HEK293 (cell line): Measurements from ENCODE around the gene SYNPO2L.

Source experiments
- GLI2 ChIP-seq: fragments of 450-650 bp; formaldehyde crosslinking; IDR thresholded peaks from 2 replicates; pipeline ENCODE4; 2017; ENCODE audit warnings: missing biosample characterization, missing genetic modification characterization, low read depth, borderline replicate concordance
- GLIS2 ChIP-seq: fragments of 450-650 bp; formaldehyde crosslinking; IDR thresholded peaks from 2 replicates; pipeline ENCODE4 v1.5.1; 2016; ENCODE audit warnings: missing biosample characterization, missing genetic modification characterization
- PRDM1 ChIP-seq: fragments of 450-650 bp; formaldehyde crosslinking; IDR thresholded peaks from 2 replicates; pipeline ENCODE4; 2016; ENCODE audit warnings: missing biosample characterization, missing genetic modification characterization
- SALL2 ChIP-seq: fragments of 450-650 bp; formaldehyde crosslinking; IDR thresholded peaks from 2 replicates; pipeline ENCODE4 v1.5.0; 2017; ENCODE audit warnings: missing biosample characterization, mild to moderate bottlenecking, missing genetic modification characterization, borderline replicate concordance
- SETDB1 ChIP-seq: IDR thresholded peaks from one replicate; pipeline ENCODE4 v1.6.1; 2017; ENCODE audit warnings: mild to moderate bottlenecking, low read length, moderate library complexity, mixed read lengths; ENCODE audit not compliant: insufficient read length
- TRIM28 ChIP-seq: IDR thresholded peaks from 2 replicates; pipeline ENCODE4 v1.6.1; 2011; ENCODE audit warnings: low read length, control low read depth, borderline replicate concordance
- ZBTB7A ChIP-seq: fragments of 450-650 bp; formaldehyde crosslinking; IDR thresholded peaks from 2 replicates; pipeline ENCODE4 v1.5.1; 2016; ENCODE audit warnings: low read depth, missing biosample characterization, missing genetic modification characterization
- ZFP37 ChIP-seq: fragments of 450-650 bp; formaldehyde crosslinking; IDR thresholded peaks from 2 replicates; pipeline ENCODE4 v1.5.1; 2016; ENCODE audit warnings: missing biosample characterization, missing genetic modification characterization
- ZNF10 ChIP-seq: fragments of 450-650 bp; formaldehyde crosslinking; IDR thresholded peaks from 2 replicates; pipeline ENCODE4 v1.5.1; 2017; ENCODE audit warnings: missing biosample characterization, missing genetic modification characterization
- ZNF146 ChIP-seq: fragments of 450-650 bp; formaldehyde crosslinking; IDR thresholded peaks from 2 replicates; pipeline ENCODE4 v1.5.1; 2016; ENCODE audit warnings: missing biosample characterization, missing genetic modification characterization
- ZNF214 ChIP-seq: fragments of 450-650 bp; formaldehyde crosslinking; IDR thresholded peaks from 2 replicates; pipeline ENCODE4 v1.5.1; 2017; ENCODE audit warnings: missing biosample characterization, mild to moderate bottlenecking, missing genetic modification characterization, borderline replicate concordance
- ZNF239 ChIP-seq: fragments of 450-650 bp; formaldehyde crosslinking; IDR thresholded peaks from 2 replicates; pipeline ENCODE4 v1.5.1; 2016; ENCODE audit warnings: missing biosample characterization, missing genetic modification characterization
- ZNF24 ChIP-seq: fragments of 450-650 bp; formaldehyde crosslinking; IDR thresholded peaks from 2 replicates; pipeline ENCODE4 v1.5.1; 2016; ENCODE audit warnings: missing biosample characterization, missing genetic modification characterization
- ZNF248 ChIP-seq: fragments of 450-650 bp; formaldehyde crosslinking; IDR thresholded peaks from 2 replicates; pipeline ENCODE4 v1.5.1; 2017; ENCODE audit warnings: missing biosample characterization, missing genetic modification characterization
- ZNF274 ChIP-seq, 2 experiments: fragments of 200-500 bp in 1 of 2; fragments of 450-650 bp in 1 of 2; sonication (Bioruptor generic) in 1 of 2; formaldehyde crosslinking in 1 of 2; IDR thresholded peaks; 2 replicates each; pipeline versions ENCODE4 v1.5.1 to v1.6.1; 2014 to 2016; ENCODE audit warnings: borderline replicate concordance in 1 of 2, inconsistent platforms in 1 of 2, low read length in 1 of 2, missing biosample characterization in 1 of 2, missing genetic modification characterization in 1 of 2
- ZNF394 ChIP-seq: fragments of 450-650 bp; formaldehyde crosslinking; IDR thresholded peaks from 2 replicates; pipeline ENCODE4 v1.5.1; 2016; ENCODE audit warnings: missing biosample characterization, missing genetic modification characterization, mild to moderate bottlenecking, moderate library complexity, borderline replicate concordance
- ZNF555 ChIP-seq: fragments of 450-650 bp; formaldehyde crosslinking; conservative IDR thresholded peaks from 2 replicates; pipeline ENCODE4 v1.5.1; 2017; ENCODE audit warnings: missing biosample characterization, mild to moderate bottlenecking, missing genetic modification characterization, inconsistent platforms
- ZNF596 ChIP-seq: fragments of 450-650 bp; IDR thresholded peaks from 2 replicates; pipeline ENCODE4 v1.5.0; 2018; ENCODE audit warnings: missing biosample characterization, mild to moderate bottlenecking, missing genetic modification characterization, moderate library complexity
- ZNF626 ChIP-seq: fragments of 450-650 bp; sonication (Bioruptor Pico); formaldehyde crosslinking; IDR thresholded peaks from 2 replicates; pipeline ENCODE4 v1.5.1; 2018; ENCODE audit warnings: missing biosample characterization, missing genetic modification characterization, inconsistent platforms
- ZNF629 ChIP-seq: fragments of 450-650 bp; formaldehyde crosslinking; IDR thresholded peaks from 2 replicates; pipeline ENCODE4 v1.5.1; 2017; ENCODE audit warnings: missing biosample characterization, missing genetic modification characterization
- ZNF654 ChIP-seq: fragments of 450-650 bp; formaldehyde crosslinking; IDR thresholded peaks from 2 replicates; pipeline ENCODE4 v1.5.1; 2016; ENCODE audit warnings: low read depth, missing biosample characterization, missing genetic modification characterization
- ZNF660 ChIP-seq: fragments of 450-650 bp; IDR thresholded peaks from 2 replicates; pipeline ENCODE4 v1.5.1; 2018; ENCODE audit warnings: missing biosample characterization, mild to moderate bottlenecking, missing genetic modification characterization
- ZNF670 ChIP-seq: fragments of 450-650 bp; formaldehyde crosslinking; IDR thresholded peaks from 2 replicates; pipeline ENCODE4 v1.5.1; 2016; ENCODE audit warnings: missing biosample characterization, missing genetic modification characterization, low read depth
- ZNF701 ChIP-seq: fragments of 450-650 bp; formaldehyde crosslinking; IDR thresholded peaks from 2 replicates; pipeline ENCODE4 v1.5.1; 2016; ENCODE audit warnings: missing biosample characterization, missing genetic modification characterization
- ZNF791 ChIP-seq: fragments of 450-650 bp; formaldehyde crosslinking; IDR thresholded peaks from 2 replicates; pipeline ENCODE4 v1.5.1; 2016; ENCODE audit warnings: missing biosample characterization, missing genetic modification characterization
- ZNF792 ChIP-seq: fragments of 450-650 bp; formaldehyde crosslinking; IDR thresholded peaks from 2 replicates; pipeline ENCODE4 v1.5.1; 2016; ENCODE audit warnings: missing biosample characterization, missing genetic modification characterization
- TF ChIP-seq, protein P1 (sequence below): fragments of 450-650 bp; formaldehyde crosslinking; IDR thresholded peaks from 2 replicates; pipeline ENCODE4 v1.5.1; 2016; ENCODE audit warnings: missing biosample characterization, missing genetic modification characterization
- TF ChIP-seq, protein P2 (sequence below): fragments of 450-650 bp; formaldehyde crosslinking; IDR thresholded peaks from 2 replicates; pipeline ENCODE4 v1.5.1; 2017; ENCODE audit warnings: missing biosample characterization, missing genetic modification characterization
- TF ChIP-seq, protein P3 (sequence below): fragments of 450-650 bp; formaldehyde crosslinking; IDR thresholded peaks from 2 replicates; pipeline ENCODE4 v1.5.1; 2016; ENCODE audit warnings: missing biosample characterization, missing genetic modification characterization
- TF ChIP-seq, protein P4 (sequence below): fragments of 450-650 bp; formaldehyde crosslinking; IDR thresholded peaks from 2 replicates; pipeline ENCODE4 v1.5.1; 2016; ENCODE audit warnings: missing biosample characterization, missing genetic modification characterization
- TF ChIP-seq, protein P5 (sequence below): fragments of 450-650 bp; formaldehyde crosslinking; IDR thresholded peaks from 2 replicates; pipeline ENCODE4 v1.5.1; 2016; ENCODE audit warnings: missing biosample characterization, missing genetic modification characterization

The SYNPO2L gene

DNA sequence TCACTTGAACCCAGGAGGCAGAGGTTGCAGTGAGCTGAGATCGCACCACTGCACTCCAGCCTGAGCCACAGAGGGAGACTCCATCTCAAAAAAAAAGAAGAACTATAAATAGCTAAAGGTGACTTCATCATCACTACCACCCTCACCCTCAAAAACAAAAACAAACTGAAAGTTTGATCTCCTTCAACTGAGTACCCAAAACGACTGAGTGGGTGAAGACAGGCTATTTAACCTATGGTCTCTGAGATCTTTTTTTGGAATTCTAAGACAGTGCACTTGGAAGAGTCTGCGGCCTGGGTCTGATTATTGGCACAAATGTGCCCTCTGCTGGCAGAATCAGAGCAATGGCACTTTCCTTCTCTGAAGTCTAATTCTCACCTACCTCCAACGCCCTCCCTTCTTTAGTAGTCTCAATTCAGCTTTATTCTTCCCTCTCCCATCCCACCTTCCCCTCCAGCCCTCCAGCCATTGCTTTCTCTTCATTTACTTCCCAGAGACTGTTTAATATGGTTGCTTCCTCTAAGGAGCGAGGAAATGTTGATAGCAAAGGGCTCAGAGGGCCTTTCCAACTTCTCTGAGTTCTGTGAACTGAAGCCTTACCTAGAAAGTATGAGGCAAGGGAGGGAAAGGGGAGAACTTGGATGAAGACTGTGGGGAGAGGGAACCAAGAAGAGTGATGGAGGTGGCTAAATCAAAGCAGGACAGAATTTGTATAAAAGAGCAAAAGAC, 11.7 kb downstream of the SYNPO2L start (continued):
- TF ChIP-seq, protein P1, sequence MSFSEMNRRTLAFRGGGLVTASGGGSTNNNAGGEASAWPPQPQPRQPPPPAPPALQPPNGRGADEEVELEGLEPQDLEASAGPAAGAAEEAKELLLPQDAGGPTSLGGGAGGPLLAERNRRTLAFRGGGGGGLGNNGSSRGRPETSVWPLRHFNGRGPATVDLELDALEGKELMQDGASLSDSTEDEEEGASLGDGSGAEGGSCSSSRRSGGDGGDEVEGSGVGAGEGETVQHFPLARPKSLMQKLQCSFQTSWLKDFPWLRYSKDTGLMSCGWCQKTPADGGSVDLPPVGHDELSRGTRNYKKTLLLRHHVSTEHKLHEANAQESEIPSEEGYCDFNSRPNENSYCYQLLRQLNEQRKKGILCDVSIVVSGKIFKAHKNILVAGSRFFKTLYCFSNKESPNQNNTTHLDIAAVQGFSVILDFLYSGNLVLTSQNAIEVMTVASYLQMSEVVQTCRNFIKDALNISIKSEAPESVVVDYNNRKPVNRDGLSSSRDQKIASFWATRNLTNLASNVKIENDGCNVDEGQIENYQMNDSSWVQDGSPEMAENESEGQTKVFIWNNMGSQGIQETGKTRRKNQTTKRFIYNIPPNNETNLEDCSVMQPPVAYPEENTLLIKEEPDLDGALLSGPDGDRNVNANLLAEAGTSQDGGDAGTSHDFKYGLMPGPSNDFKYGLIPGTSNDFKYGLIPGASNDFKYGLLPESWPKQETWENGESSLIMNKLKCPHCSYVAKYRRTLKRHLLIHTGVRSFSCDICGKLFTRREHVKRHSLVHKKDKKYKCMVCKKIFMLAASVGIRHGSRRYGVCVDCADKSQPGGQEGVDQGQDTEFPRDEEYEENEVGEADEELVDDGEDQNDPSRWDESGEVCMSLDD, result no peak
- TF ChIP-seq ZNF274 (IDR thresholded peaks at IDR 0.05; ENCODE audit: low read length) (no peak), ZNF274 (tag by site-specific recombination; IDR thresholded peaks at IDR 0.05; ENCODE audit: borderline replicate concordance) (no peak), ZBTB7A (tag by site-specific recombination) (no peak), ZFP37 (tag by site-specific recombination) (no peak), ZNF670 (tag by site-specific recombination) (no peak), GLIS2 (no peak), ZNF596 (no peak), ZNF214 (tag by site-specific recombination) (no peak), ZNF660 (tag by site-specific recombination) (peak; percentile 78; the same call in 1 of the 2 replicates), TRIM28 (no peak), ZNF629 (tag by site-specific recombination) (no peak), ZNF248 (tag by site-specific recombination) (no peak), ZNF654 (tag by site-specific recombination) (peak; percentile 99), SETDB1 (no peak), SALL2 (tag by site-specific recombination) (no peak), ZNF146 (tag by site-specific recombination) (no peak), ZNF792 (no peak), ZNF239 (tag by site-specific recombination) (no peak), ZNF10 (peak; percentile 47; the same call in 1 of the 2 replicates), GLI2 (tag by site-specific recombination) (no peak), ZNF791 (tag by site-specific recombination) (no peak), ZNF555 (tag by site-specific recombination) (no peak), ZNF394 (tag by site-specific recombination) (0 out of 2 replicates have a peak, but pooled peaks have one; percentile 13), ZNF626 (tag by site-specific recombination) (no peak), ZNF24 (no peak), ZNF701 (tag by site-specific recombination) (no peak), PRDM1 (tag by site-specific recombination) (peak; percentile 71; the same call in 1 of the 2 replicates)
- TF ChIP-seq, protein P2, sequence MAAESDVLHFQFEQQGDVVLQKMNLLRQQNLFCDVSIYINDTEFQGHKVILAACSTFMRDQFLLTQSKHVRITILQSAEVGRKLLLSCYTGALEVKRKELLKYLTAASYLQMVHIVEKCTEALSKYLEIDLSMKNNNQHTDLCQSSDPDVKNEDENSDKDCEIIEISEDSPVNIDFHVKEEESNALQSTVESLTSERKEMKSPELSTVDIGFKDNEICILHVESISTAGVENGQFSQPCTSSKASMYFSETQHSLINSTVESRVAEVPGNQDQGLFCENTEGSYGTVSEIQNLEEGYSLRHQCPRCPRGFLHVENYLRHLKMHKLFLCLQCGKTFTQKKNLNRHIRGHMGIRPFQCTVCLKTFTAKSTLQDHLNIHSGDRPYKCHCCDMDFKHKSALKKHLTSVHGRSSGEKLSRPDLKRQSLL (tag by site-specific recombination), result no peak
- TF ChIP-seq, protein P3, sequence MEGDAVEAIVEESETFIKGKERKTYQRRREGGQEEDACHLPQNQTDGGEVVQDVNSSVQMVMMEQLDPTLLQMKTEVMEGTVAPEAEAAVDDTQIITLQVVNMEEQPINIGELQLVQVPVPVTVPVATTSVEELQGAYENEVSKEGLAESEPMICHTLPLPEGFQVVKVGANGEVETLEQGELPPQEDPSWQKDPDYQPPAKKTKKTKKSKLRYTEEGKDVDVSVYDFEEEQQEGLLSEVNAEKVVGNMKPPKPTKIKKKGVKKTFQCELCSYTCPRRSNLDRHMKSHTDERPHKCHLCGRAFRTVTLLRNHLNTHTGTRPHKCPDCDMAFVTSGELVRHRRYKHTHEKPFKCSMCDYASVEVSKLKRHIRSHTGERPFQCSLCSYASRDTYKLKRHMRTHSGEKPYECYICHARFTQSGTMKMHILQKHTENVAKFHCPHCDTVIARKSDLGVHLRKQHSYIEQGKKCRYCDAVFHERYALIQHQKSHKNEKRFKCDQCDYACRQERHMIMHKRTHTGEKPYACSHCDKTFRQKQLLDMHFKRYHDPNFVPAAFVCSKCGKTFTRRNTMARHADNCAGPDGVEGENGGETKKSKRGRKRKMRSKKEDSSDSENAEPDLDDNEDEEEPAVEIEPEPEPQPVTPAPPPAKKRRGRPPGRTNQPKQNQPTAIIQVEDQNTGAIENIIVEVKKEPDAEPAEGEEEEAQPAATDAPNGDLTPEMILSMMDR, result peak; percentile 79
- TF ChIP-seq, protein P4, sequence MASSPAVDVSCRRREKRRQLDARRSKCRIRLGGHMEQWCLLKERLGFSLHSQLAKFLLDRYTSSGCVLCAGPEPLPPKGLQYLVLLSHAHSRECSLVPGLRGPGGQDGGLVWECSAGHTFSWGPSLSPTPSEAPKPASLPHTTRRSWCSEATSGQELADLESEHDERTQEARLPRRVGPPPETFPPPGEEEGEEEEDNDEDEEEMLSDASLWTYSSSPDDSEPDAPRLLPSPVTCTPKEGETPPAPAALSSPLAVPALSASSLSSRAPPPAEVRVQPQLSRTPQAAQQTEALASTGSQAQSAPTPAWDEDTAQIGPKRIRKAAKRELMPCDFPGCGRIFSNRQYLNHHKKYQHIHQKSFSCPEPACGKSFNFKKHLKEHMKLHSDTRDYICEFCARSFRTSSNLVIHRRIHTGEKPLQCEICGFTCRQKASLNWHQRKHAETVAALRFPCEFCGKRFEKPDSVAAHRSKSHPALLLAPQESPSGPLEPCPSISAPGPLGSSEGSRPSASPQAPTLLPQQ (tag by site-specific recombination), result 0 out of 2 replicates have a peak, but pooled peaks have one; percentile 18
- TF ChIP-seq, protein P5, sequence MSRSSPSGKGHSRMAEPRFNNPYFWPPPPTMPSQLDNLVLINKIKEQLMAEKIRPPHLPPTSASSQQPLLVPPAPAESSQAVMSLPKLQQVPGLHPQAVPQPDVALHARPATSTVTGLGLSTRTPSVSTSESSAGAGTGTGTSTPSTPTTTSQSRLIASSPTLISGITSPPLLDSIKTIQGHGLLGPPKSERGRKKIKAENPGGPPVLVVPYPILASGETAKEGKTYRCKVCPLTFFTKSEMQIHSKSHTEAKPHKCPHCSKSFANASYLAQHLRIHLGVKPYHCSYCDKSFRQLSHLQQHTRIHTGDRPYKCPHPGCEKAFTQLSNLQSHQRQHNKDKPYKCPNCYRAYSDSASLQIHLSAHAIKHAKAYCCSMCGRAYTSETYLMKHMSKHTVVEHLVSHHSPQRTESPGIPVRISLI (tag by site-specific recombination), result peak; percentile 88
